Left ventricle myocardium inferior (tissue), 1 donor: ENCODE measurements around the gene TNFAIP2. TPM values are rescaled to one million over a fixed set of nuclear protein-coding genes. Genes with fewer than 3 reads are reported as not detected.

ENCODE experiments used
- DNase-seq: peaks from one replicate; pipeline ENCODE4 v3.0.0-alpha.2; 2020
- H3K27ac ChIP-seq: fragments of 200-600 bp; replicated peaks from 2 replicates; pipeline ENCODE4 v1.8.0; 2021
- H3K27me3 ChIP-seq: fragments of 200-600 bp; 2 replicates; pipeline ENCODE4 v1.8.0; 2021; ENCODE audit warnings: low read depth
- H3K36me3 ChIP-seq: fragments of 200-600 bp; 2 replicates; pipeline ENCODE4 v1.8.0; 2021
- H3K4me1 ChIP-seq: fragments of 200-600 bp; 2 replicates; pipeline ENCODE4 v1.8.0; 2021
- H3K4me3 ChIP-seq: fragments of 200-600 bp; 2 replicates; pipeline ENCODE4 v1.8.0; 2021; ENCODE audit warnings: mild to moderate bottlenecking, moderate library complexity
- H3K9me3 ChIP-seq: fragments of 200-600 bp; replicated peaks from 2 replicates; pipeline ENCODE4 v1.8.0; 2021
- intact Hi-C: fragments of 100-400 bp; cut with micrococcal nuclease; formaldehyde crosslinking; loops from one replicate; pipeline ENCODE4 v1.11.0; 2022
- total RNA-seq: library from RNA; stranded (reverse); fragmentation: NEBNext Ultra II Directional; extraction: Animal tissue kit (Norgen Biotek cat#: 25700); gene quantifications from one replicate; pipeline ENCODE4 v1.2.1, GENCODE V29; 2021
- TF ChIP-seq, protein P1 (sequence below): fragments of 200-600 bp; IDR thresholded peaks from 2 replicates; pipeline ENCODE4 v1.8.0; 2021; ENCODE audit warnings: antibody characterized with exemption, mild to moderate bottlenecking, borderline replicate concordance
- donor health status: DM: no; HTN: yes; CAD: no; lungs with severe emphysema.

Gene TNFAIP2
- total RNA-seq, 1 donor from 2014 or later = 40.1 TPM

GRCh38 chr14:103184046-103184445 is 60.8 kb downstream of the TNFAIP2 start:
- Histone ChIP-seq H3K27me3 (peaks cover 49% of the 10 kb centered on the region), H3K36me3 (no peaks in the 10 kb centered on the region), H3K4me3 (no peak overlapping the region), H3K9me3 (no peaks in the 10 kb centered on the region), H3K27ac (no peak overlapping the region), H3K4me1 (peaks cover 7% of the 10 kb centered on the region)
- TF ChIP-seq, protein P1, sequence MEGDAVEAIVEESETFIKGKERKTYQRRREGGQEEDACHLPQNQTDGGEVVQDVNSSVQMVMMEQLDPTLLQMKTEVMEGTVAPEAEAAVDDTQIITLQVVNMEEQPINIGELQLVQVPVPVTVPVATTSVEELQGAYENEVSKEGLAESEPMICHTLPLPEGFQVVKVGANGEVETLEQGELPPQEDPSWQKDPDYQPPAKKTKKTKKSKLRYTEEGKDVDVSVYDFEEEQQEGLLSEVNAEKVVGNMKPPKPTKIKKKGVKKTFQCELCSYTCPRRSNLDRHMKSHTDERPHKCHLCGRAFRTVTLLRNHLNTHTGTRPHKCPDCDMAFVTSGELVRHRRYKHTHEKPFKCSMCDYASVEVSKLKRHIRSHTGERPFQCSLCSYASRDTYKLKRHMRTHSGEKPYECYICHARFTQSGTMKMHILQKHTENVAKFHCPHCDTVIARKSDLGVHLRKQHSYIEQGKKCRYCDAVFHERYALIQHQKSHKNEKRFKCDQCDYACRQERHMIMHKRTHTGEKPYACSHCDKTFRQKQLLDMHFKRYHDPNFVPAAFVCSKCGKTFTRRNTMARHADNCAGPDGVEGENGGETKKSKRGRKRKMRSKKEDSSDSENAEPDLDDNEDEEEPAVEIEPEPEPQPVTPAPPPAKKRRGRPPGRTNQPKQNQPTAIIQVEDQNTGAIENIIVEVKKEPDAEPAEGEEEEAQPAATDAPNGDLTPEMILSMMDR = no peak
- DNase-seq = no peak
- intact Hi-C loops = loop anchor here (10.0 kb wide), 1 partner anchor 79 kb away; no protein-coding TSS in a partner anchor

DNA sequence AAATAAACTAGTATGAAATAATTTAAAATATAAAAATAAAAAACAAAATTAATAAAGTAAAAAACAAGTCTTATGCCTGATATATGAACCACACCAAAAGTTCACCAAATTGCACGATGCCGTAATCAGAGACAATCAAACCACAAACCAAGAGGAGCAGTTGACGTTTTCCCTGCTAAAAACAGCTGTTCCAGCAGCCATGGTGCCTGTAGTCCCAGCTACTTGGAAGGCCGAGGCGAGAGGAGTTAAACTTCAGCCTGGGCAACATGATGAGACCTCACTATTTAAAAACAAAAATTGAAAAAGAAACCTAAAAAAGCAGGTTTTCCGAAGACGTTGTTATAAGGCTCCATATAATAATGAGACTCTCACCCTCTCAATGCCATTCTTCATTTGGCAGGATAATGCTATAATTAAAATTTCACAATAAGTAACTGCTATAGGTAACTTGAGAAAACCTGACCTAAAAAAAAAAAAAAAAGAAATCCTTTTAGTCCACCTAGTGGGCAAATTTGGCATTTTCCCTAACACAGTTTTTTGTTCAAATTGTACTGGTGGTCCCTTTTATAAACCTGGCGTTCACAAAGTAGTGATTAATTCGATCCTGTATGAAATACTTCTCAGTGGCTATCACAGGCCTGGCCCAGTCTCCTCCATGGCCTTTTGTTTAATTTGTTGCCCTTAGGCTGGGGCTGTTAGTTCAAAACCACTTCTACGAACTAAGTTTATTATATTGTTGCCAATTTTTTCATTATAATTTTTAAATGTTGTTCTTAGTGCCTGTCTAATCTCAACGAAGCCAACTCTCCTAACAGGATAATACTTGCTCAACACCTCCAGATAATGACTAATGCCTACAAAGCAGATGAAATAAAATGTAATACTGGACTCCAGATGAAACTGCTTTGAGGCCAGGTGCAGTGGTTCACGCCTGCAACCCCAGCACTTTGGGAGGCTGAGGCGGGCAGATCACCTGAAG is 62.1 kb downstream of the TNFAIP2 start:
- H3K9me3 ChIP-seq = no peaks in the 10 kb centered on the region
- intact Hi-C loops = loop anchor here (5.0 to 10.0 kb wide), 2 partner anchors 81 to 97 kb away; no protein-coding TSS in a partner anchor
- H3K36me3 ChIP-seq = no peaks in the 10 kb centered on the region
- no peak for DNase-seq
- H3K27me3 ChIP-seq = peaks cover 55% of the 10 kb centered on the region
- H3K4me3 ChIP-seq = no peak overlapping the region
- TF ChIP-seq, protein P1 = peak; percentile 72
- no peak overlapping the region for H3K27ac ChIP-seq
- H3K4me1 ChIP-seq = peaks cover 11% of the 10 kb centered on the region

- Histone ChIP-seq H3K36me3 (no peaks in the 10 kb centered on the region), H3K4me1 (peaks cover 11% of the 10 kb centered on the region), H3K4me3 (no peak overlapping the region), H3K27me3 (peaks cover 55% of the 10 kb centered on the region), H3K27ac (no peak overlapping the region), H3K9me3 (no peaks in the 10 kb centered on the region)
- TF ChIP-seq, protein P1 = no peak
- intact Hi-C loops = loop anchor here (5.0 to 10.0 kb wide), 2 partner anchors 82 to 96 kb away; no protein-coding TSS in a partner anchor
- no peak for DNase-seq
Measured at GRCh38 chr14:103186241-103186822, 63.1 kb downstream of the TNFAIP2 start.

Other genes starting within 250 kb of the TNFAIP2 start
- gene AMN, start 200.8 kb upstream of the TNFAIP2 start, total RNA-seq = not detected
- gene CDC42BPB, start 65.9 kb upstream of the TNFAIP2 start, total RNA-seq = 67.1 TPM
- not detected for gene LBHD2, start 39.3 kb upstream of the TNFAIP2 start, total RNA-seq
- gene EXOC3L4, start 28.7 kb upstream of the TNFAIP2 start, total RNA-seq = 0.66 TPM
- gene EIF5, start 210.8 kb downstream of the TNFAIP2 start, total RNA-seq = 260 TPM